HG03442 (cell line): ENCODE measurements around the gene KRTAP2-4.
"Not testable (repeated sequence)": the region's sequence is repeated elsewhere in the genome, so short reads cannot be mapped to it uniquely, and the experiment has no call there.

Experiments used
- ATAC-seq: cut with Tn5 transposase; IDR thresholded peaks from one replicate; pipeline ENCODE4 v1.9.1; 2021; ENCODE audit warnings: mild to moderate bottlenecking, moderate library complexity; ENCODE audit not compliant: unreplicated experiment

Gene KRTAP2-4, protein sequence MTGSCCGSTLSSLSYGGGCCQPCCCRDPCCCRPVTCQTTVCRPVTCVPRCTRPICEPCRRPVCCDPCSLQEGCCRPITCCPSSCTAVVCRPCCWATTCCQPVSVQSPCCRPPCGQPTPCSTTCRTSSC

DNA sequence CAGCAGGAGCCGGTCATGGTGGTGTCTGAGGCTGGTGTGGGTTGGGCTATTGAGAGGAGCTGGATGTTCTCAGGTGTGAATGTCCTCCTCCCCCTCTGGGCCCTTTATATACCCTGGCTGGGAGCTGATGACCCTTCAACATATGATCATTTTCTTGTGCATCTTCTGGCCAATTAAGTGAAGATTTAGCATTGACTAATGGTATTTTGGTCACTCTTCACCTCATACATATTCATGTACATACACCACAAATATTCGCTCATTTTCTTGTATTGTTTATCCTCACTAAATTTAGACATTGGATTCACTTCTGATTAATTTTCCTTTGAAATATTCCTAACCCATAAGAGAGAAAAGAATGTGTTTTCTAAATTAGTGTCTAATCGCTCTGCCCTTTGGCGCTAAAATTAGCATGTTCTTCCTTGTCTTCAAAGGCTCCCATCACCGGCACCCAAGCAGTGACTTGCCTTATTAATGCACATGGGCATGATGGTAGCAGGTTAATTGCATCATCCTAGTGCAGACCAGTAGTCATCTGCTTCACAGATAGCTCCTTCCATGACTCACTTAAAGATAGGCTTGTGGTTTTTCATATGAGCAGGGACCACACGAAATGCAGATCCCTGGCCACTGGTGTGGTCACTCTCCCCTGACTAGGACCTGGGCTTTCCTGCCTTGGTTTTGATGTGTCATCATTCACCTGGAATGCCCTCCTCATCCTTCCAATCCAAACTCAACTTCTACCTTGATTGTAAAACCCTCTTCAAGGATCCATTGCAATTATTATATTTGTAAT lies at the start of gene KRTAP2-4:
TSS of gene KRTAP2-4 (minus strand) at position 51 of the 796 bp plus-strand sequence. CDS start at position 17, 34 bp downstream.
- no peak for ATAC-seq

DNA sequence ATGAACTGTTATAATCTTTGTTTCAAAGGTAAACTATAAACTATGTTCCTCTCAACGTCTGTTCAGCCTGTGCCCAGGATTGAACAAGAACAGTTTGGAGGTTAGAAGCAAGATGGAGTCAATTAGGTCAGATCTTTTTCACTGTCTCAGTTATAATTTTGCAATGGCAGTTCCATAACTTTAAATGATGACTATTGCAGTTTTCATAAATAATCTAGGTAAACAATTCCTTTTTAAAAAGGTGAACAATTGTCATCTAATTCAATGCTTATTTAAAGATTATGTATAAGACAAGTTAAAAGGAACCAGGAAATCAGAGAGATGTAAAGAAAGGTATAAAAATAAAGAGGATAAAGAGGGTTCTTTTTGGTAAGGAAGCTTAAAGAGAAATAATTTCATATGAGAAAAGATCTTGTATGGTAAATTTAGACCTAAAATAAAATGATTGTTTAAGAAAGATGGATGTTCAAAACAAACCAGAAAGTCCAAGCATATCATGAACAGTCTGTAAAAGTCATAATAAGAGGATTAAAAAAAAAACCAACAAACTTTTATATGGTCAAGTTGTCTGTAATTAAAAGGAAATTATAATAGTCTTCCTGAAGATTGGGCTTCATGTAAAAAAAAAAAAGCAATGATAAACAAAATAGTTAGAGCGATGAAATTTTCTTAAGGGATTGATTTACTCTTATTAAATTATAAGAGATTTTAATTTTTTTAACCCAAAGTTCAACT lies 45.6 kb upstream of the KRTAP2-4 start:
- no peak for ATAC-seq

DNA sequence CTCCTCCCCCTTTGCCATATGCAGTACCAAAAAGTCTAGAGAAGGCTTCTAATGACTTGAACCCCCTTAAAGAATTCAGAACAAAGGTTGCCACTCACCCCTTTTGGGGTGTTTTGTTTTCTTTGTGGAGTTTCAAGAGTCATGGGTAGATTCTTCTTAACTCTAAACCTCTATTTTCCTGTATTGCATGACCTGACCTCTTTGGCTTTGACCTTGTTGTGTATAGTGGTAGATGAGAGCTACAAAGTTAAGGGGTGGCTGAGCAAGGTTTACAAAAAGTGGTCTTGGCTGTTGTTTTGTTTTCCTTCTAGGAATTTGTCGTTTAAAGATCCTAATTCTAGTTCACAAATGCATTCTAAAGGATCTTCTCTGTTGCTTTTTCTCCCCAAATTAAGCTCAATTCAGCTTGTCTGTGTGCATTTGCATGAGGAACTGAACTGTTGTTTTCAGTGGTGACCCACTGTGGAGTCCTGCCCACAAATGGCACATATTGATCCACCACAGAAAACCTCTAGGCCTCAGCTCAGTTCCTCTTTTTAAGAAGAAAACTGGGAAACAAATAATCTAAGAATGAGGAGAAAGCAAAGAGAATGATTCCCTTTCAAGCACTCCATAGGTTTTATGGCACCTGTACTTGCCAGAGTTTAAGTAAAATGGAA lies 43.2 kb upstream of the KRTAP2-4 start:
- not testable (repeated sequence) for ATAC-seq

DNA sequence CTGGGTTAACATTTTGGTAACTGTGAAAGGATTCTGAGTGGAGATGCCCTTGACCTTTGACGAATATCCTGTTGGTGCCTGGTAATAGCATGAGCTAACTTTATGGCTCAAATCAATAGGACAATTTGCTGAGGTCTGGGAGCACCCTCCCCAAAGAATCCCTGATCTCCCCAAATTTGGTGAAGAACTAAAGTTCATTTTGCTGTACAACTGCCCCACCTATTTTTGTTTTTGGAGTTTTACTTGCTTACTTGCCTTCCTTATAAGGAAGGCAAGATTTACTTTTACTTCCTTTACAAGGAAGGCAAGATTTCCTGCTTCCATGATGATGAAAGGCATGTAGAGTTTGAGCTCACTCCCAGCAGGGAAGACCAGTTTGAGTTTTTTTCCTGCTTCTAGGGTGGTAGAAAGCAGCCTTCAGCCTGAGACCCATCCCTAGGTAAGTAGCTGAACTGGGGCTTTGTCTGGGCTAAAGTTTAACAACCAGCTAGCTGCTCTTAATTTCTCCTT lies 42.3 kb upstream of the KRTAP2-4 start:
- ATAC-seq = no peak

DNA sequence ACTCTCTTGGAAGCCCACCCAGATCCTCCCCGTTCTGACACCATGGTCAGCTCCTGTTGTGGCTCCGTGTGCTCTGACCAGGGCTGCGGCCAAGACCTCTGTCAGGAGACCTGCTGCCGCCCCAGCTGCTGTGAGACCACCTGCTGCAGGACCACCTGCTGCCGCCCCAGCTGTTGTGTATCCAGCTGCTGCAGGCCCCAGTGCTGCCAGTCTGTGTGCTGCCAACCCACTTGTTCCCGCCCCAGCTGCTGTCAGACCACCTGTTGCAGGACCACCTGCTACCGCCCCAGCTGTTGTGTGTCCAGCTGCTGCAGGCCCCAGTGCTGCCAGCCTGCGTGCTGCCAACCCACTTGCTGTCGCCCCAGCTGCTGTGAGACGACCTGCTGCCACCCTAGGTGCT lies 39.7 kb upstream of the KRTAP2-4 start, which contains the start of gene KRTAP4-9:
TSS of gene KRTAP4-9 (plus strand) at position 43 of the 400 bp plus-strand sequence. CDS start at position 43, 0 bp downstream.
- ATAC-seq = not testable (repeated sequence)

DNA sequence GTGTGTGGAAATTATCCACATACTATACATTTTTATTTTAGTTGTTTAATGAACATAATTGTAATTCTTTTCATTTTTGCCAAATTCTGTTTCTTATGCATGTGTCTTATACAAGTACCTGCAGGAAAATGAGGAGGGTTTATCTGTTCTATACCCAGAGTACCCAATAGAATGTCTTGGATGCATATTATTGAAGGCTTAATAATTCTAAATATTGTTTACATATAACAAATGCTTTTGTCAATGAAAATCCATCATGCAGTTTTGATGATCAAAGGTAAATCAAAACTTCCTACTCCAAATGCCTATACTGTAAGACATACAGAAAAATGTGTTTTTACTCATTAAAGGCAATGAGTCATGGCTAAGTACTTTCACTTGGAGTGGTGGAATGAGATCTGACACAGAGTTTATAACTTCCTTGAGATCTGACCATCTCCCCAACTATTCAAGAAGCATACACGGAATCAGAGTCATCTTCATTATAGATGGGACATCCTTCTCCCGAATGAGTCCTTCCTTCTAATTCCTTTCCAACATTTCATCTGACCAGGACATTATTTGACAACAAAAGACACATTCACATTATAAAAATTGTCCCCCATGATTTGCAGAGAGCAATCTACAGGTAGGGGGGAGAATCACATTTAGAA lies 38.8 kb upstream of the KRTAP2-4 start:
- not testable (repeated sequence) for ATAC-seq

DNA sequence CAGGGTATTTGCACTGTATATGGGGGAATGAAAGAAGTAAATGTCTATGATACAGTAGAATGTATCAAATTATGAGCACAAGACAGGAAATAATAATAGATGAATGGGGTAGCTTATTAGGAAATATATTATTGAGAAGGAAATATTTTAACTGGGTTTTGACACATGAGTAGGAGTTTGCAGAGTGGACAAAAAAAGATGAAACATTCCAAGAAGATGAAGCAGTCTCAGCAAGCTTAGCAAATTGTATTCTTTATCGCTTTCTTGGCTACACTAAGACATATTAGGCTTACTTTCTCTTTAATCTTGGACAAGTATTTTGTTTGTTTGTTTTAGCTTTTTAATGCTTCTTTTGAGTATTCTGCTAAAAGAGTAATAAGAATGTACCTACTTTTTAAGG lies 38.2 kb upstream of the KRTAP2-4 start:
- ATAC-seq = no peak

DNA sequence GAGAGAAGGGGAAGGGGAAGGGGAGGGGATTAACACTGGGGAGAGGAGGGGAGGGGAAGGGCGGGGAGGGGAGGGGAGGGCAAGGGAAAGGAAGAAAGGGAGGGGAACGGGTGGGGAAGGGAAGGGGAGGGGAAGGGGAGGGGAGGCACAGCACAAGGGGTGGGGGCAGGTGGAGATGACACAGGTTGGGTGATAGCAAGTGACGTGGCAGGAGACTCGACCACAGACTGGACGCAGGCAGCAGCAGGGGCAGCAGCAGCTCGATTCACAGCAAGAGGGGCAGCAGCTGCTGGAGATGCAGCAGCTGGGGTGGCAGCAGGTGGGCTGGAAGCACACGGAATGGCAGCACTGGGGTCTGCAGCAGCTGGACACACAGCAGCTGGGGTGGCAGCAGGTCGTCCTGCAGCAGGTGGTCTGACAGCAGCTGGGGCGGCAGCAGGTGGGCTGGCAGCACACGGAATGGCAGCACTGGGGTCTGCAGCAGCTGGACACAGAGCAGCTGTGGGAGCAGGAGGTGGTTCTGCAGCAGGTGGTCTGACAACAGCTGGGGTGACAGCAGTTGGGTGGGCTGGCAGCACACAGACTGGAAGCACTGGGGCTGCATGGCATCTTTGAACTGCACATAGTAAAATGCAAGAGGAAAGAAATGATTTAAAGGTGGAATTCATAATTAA lies 36.0 kb upstream of the KRTAP2-4 start, which contains the start of gene KRTAP4-16:
TSS of gene KRTAP4-16 (minus strand) at position 624 of the 674 bp plus-strand sequence. CDS start at position 624, 0 bp downstream.
- no peak for ATAC-seq

DNA sequence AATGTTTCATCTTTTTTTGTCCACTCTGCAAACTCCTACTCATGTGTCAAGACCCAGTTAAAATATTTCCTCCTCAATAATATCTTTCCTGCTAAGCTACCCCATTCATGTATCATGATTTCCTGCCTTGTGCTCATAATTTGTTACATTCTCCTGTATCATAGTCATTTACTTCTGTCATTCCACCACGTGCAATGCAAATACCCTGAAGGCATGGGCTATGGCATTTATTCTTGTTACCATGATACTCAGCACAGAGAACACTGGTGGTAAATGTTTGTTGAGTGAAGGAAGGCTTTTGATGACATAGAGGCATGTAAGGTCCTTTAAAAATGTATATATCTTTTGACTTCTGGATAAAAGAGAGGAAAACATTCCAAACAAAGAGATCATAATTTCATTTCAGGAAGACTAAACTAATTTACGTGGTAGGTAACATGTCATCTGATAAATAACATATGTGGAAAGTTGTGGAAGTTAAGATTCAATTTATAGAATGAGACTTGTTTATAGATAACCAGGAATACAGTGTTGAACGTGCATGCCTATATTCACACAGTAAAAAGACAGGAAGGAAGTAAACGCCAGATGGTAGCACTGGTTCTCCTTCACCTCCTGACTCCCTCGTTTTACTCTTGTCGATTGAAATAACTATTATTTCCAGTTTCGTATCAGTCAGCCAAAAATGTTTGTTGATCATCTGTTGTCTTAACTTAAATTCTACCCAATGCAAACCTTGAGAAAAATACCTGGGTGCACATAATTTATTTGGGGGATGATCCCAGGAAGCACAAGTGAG lies 34.2 kb upstream of the KRTAP2-4 start:
- not testable (repeated sequence) for ATAC-seq

DNA sequence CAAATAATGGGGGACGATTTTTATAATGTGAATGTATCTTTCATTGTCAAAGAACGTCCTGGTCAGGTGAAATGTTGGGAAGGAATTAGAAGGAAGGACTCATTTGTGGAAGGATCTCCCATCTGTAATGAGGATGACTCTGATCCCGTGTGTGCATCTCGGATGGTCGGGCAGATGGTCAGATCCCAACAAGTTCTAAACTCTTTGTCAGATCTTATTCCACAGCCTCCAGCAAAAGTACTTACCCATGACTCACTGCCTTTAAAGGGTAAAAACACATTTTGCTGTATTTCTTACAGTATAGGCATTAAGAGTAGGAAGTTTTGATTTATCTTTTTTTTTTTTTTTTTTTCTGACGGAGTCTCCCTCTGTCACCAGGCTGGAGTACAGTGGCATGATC lies 32.8 kb upstream of the KRTAP2-4 start:
- no peak for ATAC-seq

DNA sequence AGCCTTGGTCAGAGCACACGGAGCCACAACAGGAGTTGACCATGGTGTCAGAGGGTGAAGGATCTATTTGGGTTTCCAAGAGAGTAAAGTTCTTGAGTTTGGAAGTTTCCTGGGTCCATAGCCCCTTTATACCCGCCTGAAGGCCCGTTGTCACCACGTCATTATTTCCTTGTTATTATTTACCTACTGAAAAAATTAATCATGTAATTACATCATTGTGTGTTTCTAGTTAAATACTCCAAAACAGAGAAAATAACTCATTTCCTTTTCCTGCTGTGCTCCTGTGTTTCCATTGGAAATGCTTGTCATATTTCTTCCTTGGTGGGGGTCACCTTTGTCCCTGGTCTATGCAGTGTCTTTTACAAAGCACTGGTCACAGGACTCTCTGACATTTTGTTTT lies 32.4 kb upstream of the KRTAP2-4 start, which contains the start of gene KRTAP4-8:
TSS of gene KRTAP4-8 (minus strand) at position 101 of the 400 bp plus-strand sequence. CDS start at position 43, 58 bp downstream.
- no peak for ATAC-seq

DNA sequence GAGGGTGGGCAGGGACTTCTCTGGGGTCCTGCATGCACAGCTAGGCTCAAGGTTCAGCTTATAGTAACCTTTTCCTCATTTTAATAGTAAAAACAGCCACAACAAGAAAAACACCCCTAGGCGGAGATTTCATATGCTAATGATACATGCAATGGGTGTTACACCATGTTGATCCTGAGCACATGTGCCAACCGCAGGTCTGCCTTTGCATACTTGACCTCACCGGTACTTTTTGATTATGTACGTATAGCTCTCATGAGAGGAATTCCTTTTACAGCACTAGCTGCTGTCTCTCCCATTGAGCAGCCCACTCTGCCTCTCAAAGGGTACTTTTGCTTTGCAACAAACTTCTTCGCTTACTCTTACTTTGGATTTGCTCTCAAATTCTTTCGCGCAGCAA lies 30.4 kb upstream of the KRTAP2-4 start:
- no peak for ATAC-seq

DNA sequence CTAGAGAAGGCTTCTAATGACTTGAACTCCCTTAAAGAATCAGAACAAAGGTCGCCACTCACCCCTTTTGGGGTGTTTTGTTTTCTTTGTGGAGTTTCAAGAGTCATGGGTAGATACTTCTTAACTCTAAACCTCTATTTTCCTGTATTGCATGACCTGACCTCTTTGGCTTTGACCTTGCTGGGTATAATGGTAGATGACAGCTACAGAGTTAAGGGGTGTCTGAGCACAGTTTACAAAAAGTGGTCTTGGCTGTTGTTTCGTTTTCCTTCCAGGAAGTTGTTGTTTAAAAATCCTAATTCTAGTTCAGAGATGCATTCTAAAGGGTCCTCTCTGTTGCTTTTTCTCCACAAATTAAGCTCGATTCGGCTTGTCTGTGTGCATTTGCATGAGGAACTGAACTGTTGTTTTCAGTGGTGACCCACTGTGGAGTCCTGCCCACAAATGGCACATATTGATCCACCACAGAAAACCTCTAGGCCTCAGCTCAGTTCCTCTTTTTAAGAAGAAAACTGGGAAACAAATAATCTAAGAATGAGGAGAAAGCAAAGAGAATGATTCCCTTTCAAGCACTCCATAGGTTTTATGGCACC lies 23.2 kb upstream of the KRTAP2-4 start:
- ATAC-seq = not testable (repeated sequence)

DNA sequence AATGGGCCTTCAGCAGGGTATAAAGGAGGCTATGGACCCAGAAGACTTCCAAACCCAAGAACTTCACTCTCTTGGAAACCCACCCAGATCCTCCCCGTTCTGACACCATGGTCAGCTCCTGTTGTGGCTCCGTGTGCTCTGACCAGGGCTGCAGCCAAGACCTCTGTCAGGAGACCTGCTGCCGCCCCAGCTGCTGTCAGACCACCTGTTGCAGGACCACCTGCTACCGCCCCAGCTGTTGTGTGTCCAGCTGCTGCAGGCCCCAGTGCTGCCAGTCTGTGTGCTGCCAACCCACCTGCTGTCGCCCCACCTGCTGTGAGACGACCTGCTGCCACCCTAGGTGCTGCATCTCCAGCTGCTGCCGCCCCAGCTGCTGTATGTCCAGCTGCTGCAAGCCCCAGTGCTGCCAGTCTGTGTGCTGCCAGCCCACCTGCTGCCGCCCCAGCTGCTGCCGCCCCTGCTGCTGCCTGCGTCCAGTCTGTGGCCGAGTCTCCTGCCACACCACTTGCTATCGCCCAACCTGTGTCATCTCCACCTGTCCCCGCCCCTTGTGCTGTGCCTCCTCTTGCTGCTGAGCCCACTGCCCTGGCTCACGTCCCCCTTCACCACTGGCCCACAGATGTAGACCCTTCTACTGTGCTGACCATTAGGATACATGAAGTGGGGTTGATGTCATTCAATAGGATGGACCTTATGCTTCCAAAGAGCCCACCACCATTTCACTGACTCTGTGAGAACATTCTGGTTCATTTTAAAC lies 18.6 kb upstream of the KRTAP2-4 start, which contains the start of gene KRTAP4-7:
TSS of gene KRTAP4-7 (plus strand) at position 51 of the 757 bp plus-strand sequence. CDS start at position 108, 57 bp downstream.
- ATAC-seq = not testable (repeated sequence)

DNA sequence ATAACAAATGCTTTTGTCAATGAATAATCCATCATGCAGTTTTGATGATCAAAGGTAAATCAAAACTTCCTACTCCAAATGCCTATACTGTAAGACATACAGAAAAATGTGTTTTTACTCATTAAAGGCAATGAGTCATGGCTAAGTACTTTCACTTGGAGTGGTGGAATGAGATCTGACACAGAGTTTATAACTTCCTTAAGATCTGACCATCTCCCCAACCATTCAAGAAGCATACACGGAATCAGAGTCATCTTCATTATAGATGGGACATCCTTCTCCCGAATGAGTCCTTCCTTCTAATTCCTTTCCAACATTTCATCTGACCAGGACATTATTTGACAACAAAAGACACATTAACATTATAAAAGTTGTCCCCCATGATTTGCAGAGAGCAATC lies 17.7 kb upstream of the KRTAP2-4 start:
- ATAC-seq = not testable (repeated sequence)

DNA sequence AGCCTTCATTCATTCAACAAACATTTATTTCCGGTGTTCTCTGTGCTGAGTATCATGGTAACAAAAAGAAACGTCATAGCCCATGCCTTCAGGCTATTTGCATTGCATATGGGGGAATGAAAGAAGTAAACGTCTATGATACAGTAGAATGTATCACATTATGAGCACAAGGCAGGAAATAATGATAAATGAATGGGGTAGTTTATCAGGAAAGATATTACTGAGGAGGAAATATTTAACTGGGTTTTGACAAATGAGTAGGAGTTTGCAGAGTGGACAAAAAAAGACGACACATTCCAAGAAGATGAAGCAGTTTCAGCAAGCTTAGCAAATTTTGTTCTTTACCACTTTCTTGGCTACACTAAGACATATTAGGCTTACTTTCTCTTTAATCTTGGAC lies 16.9 kb upstream of the KRTAP2-4 start:
- ATAC-seq = no peak

DNA sequence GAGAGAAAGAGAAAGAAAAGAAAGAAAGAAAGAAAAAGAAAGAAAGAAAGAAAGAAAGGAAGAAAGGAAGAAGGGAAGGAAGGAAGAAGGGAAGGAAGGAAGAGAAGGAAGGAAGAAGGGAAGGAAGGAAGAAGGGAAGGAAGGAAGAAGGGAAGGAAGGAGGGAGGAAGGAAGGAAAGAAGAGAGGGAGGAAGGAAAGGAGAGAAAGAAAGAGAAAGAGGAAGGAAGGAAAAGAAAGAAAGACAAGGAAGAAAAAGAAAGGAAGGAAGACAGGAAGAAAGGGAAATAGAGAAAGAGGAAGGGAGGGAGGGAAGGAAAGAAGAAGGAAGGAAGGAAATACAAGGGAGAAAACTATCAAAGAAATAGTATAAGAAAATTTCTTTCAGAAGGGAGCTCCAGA lies 11.1 kb upstream of the KRTAP2-4 start:
- no peak for ATAC-seq
